Spleen (tissue), 7 donors: ENCODE data around the gene GAB2.

Experiments used
- CTCF ChIP-seq, 11 experiments: fragments of 200-600 bp in 7 of 11; fragments of 450-650 bp in 4 of 11; sonication (generic) in 4 of 11; IDR thresholded peaks in 8 of 11; conservative IDR thresholded peaks in 3 of 11; 1 replicate in 7 of 11; 2 replicates in 4 of 11; pipeline versions ENCODE4 v1.4.0 to v1.8.0; 2016 to 2021; ENCODE audit warnings: antibody characterized with exemption in 11 of 11, inconsistent platforms in 4 of 11, mild to moderate bottlenecking in 1 of 11
- POLR2A ChIP-seq, 3 donors: fragments of 450-650 bp; IDR thresholded peaks; one replicate each; pipeline ENCODE4 v1.5.1; 2017; ENCODE audit warnings: antibody characterized with exemption in 3 of 3, mild to moderate bottlenecking in 1 of 3
- POLR2AphosphoS5 ChIP-seq, 3 donors: sonication (generic); formaldehyde crosslinking; IDR thresholded peaks; one replicate each; pipeline ENCODE4 v1.5.1; 2017; ENCODE audit warnings: antibody characterized with exemption in 3 of 3
- donor health status: DM: no; HTN: no; CAD: no; lungs with moderate emphysema.
- donor health status: DM: no; HTN: no; CAD: no.
- donor health status: DM: no; HTN: no; CAD: no.

- TF ChIP-seq CTCF (IDR thresholded peaks at IDR 0.05 in 8 of 11, conservative IDR thresholded peaks at IDR 0.05 in 3 of 11) (no peak), POLR2A (IDR thresholded peaks at IDR 0.05) (no peak), POLR2AphosphoS5 (IDR thresholded peaks at IDR 0.05) (no peak)
Measured at GRCh38 chr11:78177216-78177615, 240.4 kb downstream of the GAB2 start.
